Measurements from ENCODE around the gene OR13F1. TPM values are rescaled to one million over a fixed set of nuclear protein-coding genes. Genes with fewer than 3 reads are reported as not detected.

OR13F1 gene
- total and polyA plus RNA-seq, 2 of the 8 experiments (the other 6 are each of a cell fraction or from before 2014, with no cell fraction given) = not detected

DNA sequence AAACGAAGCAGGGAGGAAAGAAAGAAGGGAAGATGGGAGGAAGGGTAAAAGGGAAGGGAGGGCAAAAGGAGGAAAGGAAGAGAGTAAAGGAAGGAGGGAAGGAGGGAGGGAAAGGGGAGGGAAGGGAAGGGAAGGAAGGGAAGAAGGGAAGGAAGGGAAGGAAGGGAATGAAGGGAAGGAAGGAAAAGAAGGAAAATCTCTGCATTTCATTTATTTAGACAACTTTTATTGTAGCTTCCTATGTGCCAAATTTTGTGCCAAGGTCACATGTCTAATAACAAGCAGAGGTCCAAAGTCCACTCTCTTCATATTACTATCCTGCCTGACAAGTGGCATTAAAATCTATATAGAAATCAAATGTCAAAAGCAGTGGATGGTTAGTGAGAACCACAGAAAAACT is 35.2 kb downstream of the OR13F1 start (continued):
- no peak for TF ChIP-seq BACH1 (IDR thresholded peaks at IDR 0.05; ENCODE audit: low read length)
- no peak for TF ChIP-seq CHD2 (IDR thresholded peaks at IDR 0.05; ENCODE audit: low read length)
- TF ChIP-seq, protein P1, sequence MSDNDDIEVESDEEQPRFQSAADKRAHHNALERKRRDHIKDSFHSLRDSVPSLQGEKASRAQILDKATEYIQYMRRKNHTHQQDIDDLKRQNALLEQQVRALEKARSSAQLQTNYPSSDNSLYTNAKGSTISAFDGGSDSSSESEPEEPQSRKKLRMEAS (IDR thresholded peaks at IDR 0.05) = no peak
- TF ChIP-seq YY1 (IDR thresholded peaks at IDR 0.05; ENCODE audit: low read depth, low read length) = no peak
- no peak for TF ChIP-seq SP1 (IDR thresholded peaks at IDR 0.05; ENCODE audit: low read depth, low read length)
